ENCODE results near the gene OVOL3. TPM values are rescaled to one million over a fixed set of nuclear protein-coding genes. Genes with fewer than 3 reads are reported as not detected.

Gene OVOL3
- polyA plus RNA-seq, 4 donors: 0.21 TPM; not detected in 3

DNA sequence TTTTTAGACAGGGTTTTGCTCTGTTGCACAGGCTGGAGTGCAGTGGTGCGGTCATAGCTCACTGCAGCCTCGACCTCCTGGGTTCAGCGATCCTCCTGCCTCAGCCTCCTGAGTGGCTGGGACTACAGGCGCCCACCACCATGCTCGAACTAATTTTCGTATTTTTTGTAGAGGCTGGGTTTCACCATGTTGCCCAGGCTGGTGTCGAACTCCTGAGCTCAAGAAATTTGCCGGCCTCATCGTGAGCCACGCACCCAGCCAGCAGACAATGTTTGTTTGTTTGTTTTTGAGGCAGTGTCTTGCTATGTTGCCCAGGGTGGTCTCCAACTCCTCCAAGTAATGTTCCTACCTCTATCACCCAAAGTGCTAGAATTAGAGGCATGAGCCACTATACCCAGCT, 42.2 kb downstream of the OVOL3 start:
- no peak for DNase-seq (ENCODE audit: low read depth in 4 of 4, low spot score in 2 of 4)

DNA sequence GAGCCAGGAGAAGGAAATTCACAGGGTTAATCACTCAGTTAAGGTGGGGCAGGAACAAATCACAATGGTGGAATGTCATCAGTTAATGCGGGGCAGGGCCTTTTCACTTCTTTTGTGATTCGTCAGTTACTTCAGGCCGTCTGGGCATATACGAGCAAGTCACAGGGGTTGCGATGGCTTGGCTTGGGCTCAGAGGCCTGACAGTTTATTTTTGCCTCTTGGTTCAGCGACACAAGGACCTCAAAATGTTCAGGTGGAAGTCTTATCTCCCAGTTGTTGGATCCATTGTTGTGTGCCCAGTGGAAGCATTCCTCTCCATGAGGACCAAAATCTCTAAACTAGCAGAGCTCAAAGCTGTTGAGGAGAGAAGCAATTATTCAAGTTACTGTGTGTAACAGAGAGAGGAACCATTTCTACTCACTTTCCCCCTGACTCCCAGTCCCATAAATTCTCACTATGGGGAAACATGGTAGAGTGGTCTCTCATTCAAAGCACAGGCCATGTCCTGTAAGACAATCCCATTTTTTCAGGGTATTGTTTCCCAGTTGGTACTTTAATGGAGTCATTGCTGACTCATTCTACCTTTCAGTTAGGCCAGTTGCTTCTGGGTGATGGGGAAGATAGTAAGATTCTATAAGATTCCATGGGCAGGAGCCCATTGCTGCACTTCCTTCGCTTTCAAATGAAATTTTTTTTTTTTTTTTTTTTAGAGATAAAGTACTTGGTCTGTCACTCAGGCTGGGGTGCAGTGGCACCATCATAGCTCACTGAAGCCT, 50.1 kb downstream of the OVOL3 start:
- no peak for DNase-seq (ENCODE audit: low read depth in 4 of 4, low spot score in 2 of 4)

Other genes starting within 250 kb of the OVOL3 start
- 10 to 100 TPM; 19.3 to 32.8 (median 28.3) TPM for gene APLP1, start 242.6 kb upstream of the OVOL3 start, polyA plus RNA-seq (ENCODE audit: insufficient read length in 4 of 4)
- 1 to 10 TPM; 1.3 to 6.0 (median 4.1) TPM for gene NFKBID, start 210.6 kb upstream of the OVOL3 start, polyA plus RNA-seq (ENCODE audit: insufficient read length in 4 of 4)
- gene HCST, start 208.6 kb upstream of the OVOL3 start, polyA plus RNA-seq (ENCODE audit: insufficient read length in 4 of 4): 1 to 10 TPM; 3.0 to 4.5 (median 3.4) TPM
- 10 to 100 TPM in 2 of 4 donors, 1 to 10 TPM in 2; 8.2 to 13.5 (median 11.1) TPM for gene TYROBP, start 202.8 kb upstream of the OVOL3 start, polyA plus RNA-seq (ENCODE audit: insufficient read length in 4 of 4)
- gene LRFN3, start 174.8 kb upstream of the OVOL3 start, polyA plus RNA-seq (ENCODE audit: insufficient read length in 4 of 4): 10 to 100 TPM in 3 of 4 donors, 1 to 10 TPM in 1; 8.6 to 19.9 (median 14.3) TPM
- gene SDHAF1, start 116.0 kb upstream of the OVOL3 start, polyA plus RNA-seq (ENCODE audit: insufficient read length in 4 of 4): 10 to 100 TPM; 12.4 to 19.8 (median 15.0) TPM
- gene SYNE4, start 102.3 kb upstream of the OVOL3 start, polyA plus RNA-seq (ENCODE audit: insufficient read length in 4 of 4): 10 to 100 TPM; 12.5 to 16.1 (median 13.3) TPM
- 10 to 100 TPM; 11.8 to 20.5 (median 16.9) TPM for gene ALKBH6, start 96.9 kb upstream of the OVOL3 start, polyA plus RNA-seq (ENCODE audit: insufficient read length in 4 of 4)
- 10 to 100 TPM; 47.0 to 61.8 (median 57.1) TPM for gene CLIP3, start 78.3 kb upstream of the OVOL3 start, polyA plus RNA-seq (ENCODE audit: insufficient read length in 4 of 4)
- 10 to 100 TPM; 10.8 to 16.5 (median 13.4) TPM for gene THAP8, start 56.9 kb upstream of the OVOL3 start, polyA plus RNA-seq (ENCODE audit: insufficient read length in 4 of 4)
- 1 to 10 TPM; 3.1 to 6.4 (median 5.1) TPM for gene WDR62, start 56.2 kb upstream of the OVOL3 start, polyA plus RNA-seq (ENCODE audit: insufficient read length in 4 of 4)
- 10 to 100 TPM; 47.4 to 78.7 (median 53.8) TPM for gene POLR2I, start 3.7 kb downstream of the OVOL3 start, polyA plus RNA-seq (ENCODE audit: insufficient read length in 4 of 4)
- 100 to 1,000 TPM; 118 to 158 (median 128) TPM for gene TBCB, start 4.3 kb downstream of the OVOL3 start, polyA plus RNA-seq (ENCODE audit: insufficient read length in 4 of 4)
- 100 to 1,000 TPM; 503 to 614 (median 583) TPM for gene CAPNS1, start 28.9 kb downstream of the OVOL3 start, polyA plus RNA-seq (ENCODE audit: insufficient read length in 4 of 4)
- 10 to 100 TPM; 20.9 to 52.1 (median 31.6) TPM for gene COX7A1, start 41.3 kb downstream of the OVOL3 start, polyA plus RNA-seq (ENCODE audit: insufficient read length in 4 of 4)
- 1 to 10 TPM; 6.0 to 7.7 (median 6.4) TPM for gene ZNF565, start 103.5 kb downstream of the OVOL3 start, polyA plus RNA-seq (ENCODE audit: insufficient read length in 4 of 4)
- 100 to 1,000 TPM; 113 to 161 (median 129) TPM for gene ZNF146, start 104.0 kb downstream of the OVOL3 start, polyA plus RNA-seq (ENCODE audit: insufficient read length in 4 of 4)

Data from left renal cortex interstitium (tissue), 4 donors.